Posterior vena cava (tissue), 2 donors: ENCODE data around the gene NSRP1. TPM values are rescaled to one million over a fixed set of nuclear protein-coding genes. Genes with fewer than 3 reads are reported as not detected.
"Not testable (repeated sequence)": the region's sequence is repeated elsewhere in the genome, so short reads cannot be mapped to it uniquely, and the experiment has no call there.

Experiments used
- DNase-seq: peaks from one replicate; pipeline ENCODE4 v3.0.0-alpha.2; 2020; ENCODE audit warnings: low spot score
- intact Hi-C, 2 donors: fragments of 100-400 bp; cut with DNase I; formaldehyde crosslinking; loops; one replicate each; pipeline versions ENCODE4 v1.14.1 to v1.14.2; 2022 to 2023
- total RNA-seq, 2 donors: library from RNA; stranded (reverse); fragmentation: NEBNext Ultra II Directional; extraction: Animal tissue kit (Norgen Biotek cat#: 25700); gene quantifications; one replicate each; pipeline ENCODE4 v1.2.1, GENCODE V29; 2021
- donor health status: DM: yes; HTN: yes; CAD: no.
- donor health status: DM: yes; HTN: yes; CAD: no.

NSRP1 gene
- total RNA-seq, 2 donors from 2014 or later, result 42.5 to 62.9 TPM

- no peak for DNase-seq
- intact Hi-C loops, result no loop called here
These were observed 49.3 kb downstream of the NSRP1 start for GRCh38 chr17:30165960-30166359.

- intact Hi-C loops, result no loop called here
- no peak for DNase-seq
These were observed 53.9 kb downstream of the NSRP1 start for GRCh38 chr17:30170415-30170987.

- no peak for DNase-seq
- intact Hi-C loops, result no loop called here
These were observed 55.9 kb downstream of the NSRP1 start for GRCh38 chr17:30172560-30172959.

GRCh38 chr17:30173649-30174048, 57.0 kb downstream of the NSRP1 start:
- intact Hi-C loops, result no loop called here

GRCh38 chr17:30174556-30174955, 57.9 kb downstream of the NSRP1 start:
- intact Hi-C loops, result no loop called here
- DNase-seq, result no peak

More at GRCh38 chr17:30173649-30174048, 57.0 kb downstream of the NSRP1 start:
- no peak for DNase-seq

GRCh38 chr17:30176855-30177254, 60.2 kb downstream of the NSRP1 start:
- intact Hi-C loops, result no loop called here
- DNase-seq, result no peak

- DNase-seq, result no peak
- intact Hi-C loops, result no loop called here
These were observed 70.1 kb downstream of the NSRP1 start for GRCh38 chr17:30186761-30187160.

GRCh38 chr17:30187573-30187972, 71.0 kb downstream of the NSRP1 start:
- DNase-seq, result no peak
- intact Hi-C loops, result no loop called here

- no peak for DNase-seq
- intact Hi-C loops, result no loop called here
These were observed 71.8 kb downstream of the NSRP1 start for GRCh38 chr17:30188211-30188939.

GRCh38 chr17:30191072-30191471, 74.5 kb downstream of the NSRP1 start:
- DNase-seq, result no peak
- intact Hi-C loops, result no loop called here

- intact Hi-C loops, result no loop called here
- DNase-seq, result no peak
These were observed 79.9 kb downstream of the NSRP1 start for GRCh38 chr17:30196504-30196903.

GRCh38 chr17:30197416-30197815, 80.8 kb downstream of the NSRP1 start:
- intact Hi-C loops, result no loop called here

GRCh38 chr17:30199600-30199999, 83.0 kb downstream of the NSRP1 start:
- intact Hi-C loops, result no loop called here
- no peak for DNase-seq

More at GRCh38 chr17:30197416-30197815, 80.8 kb downstream of the NSRP1 start:
- DNase-seq, result no peak

GRCh38 chr17:30200106-30200505, 83.5 kb downstream of the NSRP1 start:
- no peak for DNase-seq
- intact Hi-C loops, result no loop called here

- DNase-seq, intact Hi-C loops: not testable (repeated sequence)
These were observed 84.0 kb downstream of the NSRP1 start for GRCh38 chr17:30200656-30201055.

GRCh38 chr17:30203471-30203981, 86.9 kb downstream of the NSRP1 start:
- no peak for DNase-seq
- intact Hi-C loops, result no loop called here

GRCh38 chr17:30207655-30208054, 91.0 kb downstream of the NSRP1 start:
- no peak for DNase-seq
- intact Hi-C loops, result no loop called here

- no peak for DNase-seq
- intact Hi-C loops, result no loop called here
These were observed 91.6 kb downstream of the NSRP1 start for GRCh38 chr17:30208214-30208613.

- intact Hi-C loops, result no loop called here
- DNase-seq, result no peak
These were observed 93.3 kb downstream of the NSRP1 start for GRCh38 chr17:30209930-30210329.

GRCh38 chr17:30210366-30210765, 93.8 kb downstream of the NSRP1 start:
- DNase-seq, result peak; percentile 60
- intact Hi-C loops, result no loop called here

GRCh38 chr17:30210901-30211300, 94.3 kb downstream of the NSRP1 start:
- intact Hi-C loops, result no loop called here
- peak; percentile 75 for DNase-seq
